ENCODE measurements around the gene WNT16.
"Not testable (repeated sequence)": the region's sequence is repeated elsewhere in the genome, so short reads cannot be mapped to it uniquely, and the experiment has no call there.

Gene WNT16

GRCh38 chr7:121328508-121329190, at the start of gene WNT16:
Gene WNT16, plus strand, starts transcription at chr7:121329000. Its CDS starts 293 bp downstream, at chr7:121329293.
- no peak for DNase-seq

GRCh38 chr7:121279060-121279620, 49.7 kb upstream of the WNT16 start:
- no peak for DNase-seq

- no peak for DNase-seq
These were observed 49.0 kb upstream of the WNT16 start for GRCh38 chr7:121279822-121280221.

GRCh38 chr7:121280656-121281055, 48.1 kb upstream of the WNT16 start:
- DNase-seq = no peak

- DNase-seq = no peak
These were observed 46.7 kb upstream of the WNT16 start for GRCh38 chr7:121282129-121282528.

GRCh38 chr7:121285066-121285667, 43.6 kb upstream of the WNT16 start:
- DNase-seq = no peak

GRCh38 chr7:121286186-121286585, 42.6 kb upstream of the WNT16 start:
- DNase-seq = no peak

- DNase-seq = no peak
These were observed 41.8 kb upstream of the WNT16 start for GRCh38 chr7:121286742-121287734.

GRCh38 chr7:121288894-121289293, 39.9 kb upstream of the WNT16 start:
- no peak for DNase-seq

GRCh38 chr7:121289930-121290329, 38.9 kb upstream of the WNT16 start:
- not testable (repeated sequence) for DNase-seq

GRCh38 chr7:121294448-121294992, 34.3 kb upstream of the WNT16 start:
- no peak for DNase-seq

GRCh38 chr7:121297843-121298242, 31.0 kb upstream of the WNT16 start:
- DNase-seq = no peak

GRCh38 chr7:121298831-121299239, 30.0 kb upstream of the WNT16 start:
- DNase-seq = no peak

GRCh38 chr7:121300685-121301420, 27.9 kb upstream of the WNT16 start:
- no peak for DNase-seq

- no peak for DNase-seq
These were observed 27.2 kb upstream of the WNT16 start for GRCh38 chr7:121301446-121302213.

- no peak for DNase-seq
These were observed 26.5 kb upstream of the WNT16 start for GRCh38 chr7:121302214-121302745.

GRCh38 chr7:121303422-121304101, 25.2 kb upstream of the WNT16 start:
- DNase-seq = no peak

- no peak for DNase-seq
These were observed 24.6 kb upstream of the WNT16 start for GRCh38 chr7:121304102-121304658.

GRCh38 chr7:121305109-121305508, 23.7 kb upstream of the WNT16 start:
- no peak for DNase-seq

GRCh38 chr7:121306565-121306964, 22.2 kb upstream of the WNT16 start:
- no peak for DNase-seq
